HG02884 (cell line): ENCODE results near the gene FBN1.
A peak's percentile ranks its signal among the peaks of the same experiment; 100 is the strongest.

Experiments used
- ATAC-seq: cut with Tn5 transposase; IDR thresholded peaks from one replicate; pipeline ENCODE4 v1.9.1; 2021; ENCODE audit warnings: mild to moderate bottlenecking, moderate library complexity; ENCODE audit not compliant: unreplicated experiment

Gene FBN1

DNA sequence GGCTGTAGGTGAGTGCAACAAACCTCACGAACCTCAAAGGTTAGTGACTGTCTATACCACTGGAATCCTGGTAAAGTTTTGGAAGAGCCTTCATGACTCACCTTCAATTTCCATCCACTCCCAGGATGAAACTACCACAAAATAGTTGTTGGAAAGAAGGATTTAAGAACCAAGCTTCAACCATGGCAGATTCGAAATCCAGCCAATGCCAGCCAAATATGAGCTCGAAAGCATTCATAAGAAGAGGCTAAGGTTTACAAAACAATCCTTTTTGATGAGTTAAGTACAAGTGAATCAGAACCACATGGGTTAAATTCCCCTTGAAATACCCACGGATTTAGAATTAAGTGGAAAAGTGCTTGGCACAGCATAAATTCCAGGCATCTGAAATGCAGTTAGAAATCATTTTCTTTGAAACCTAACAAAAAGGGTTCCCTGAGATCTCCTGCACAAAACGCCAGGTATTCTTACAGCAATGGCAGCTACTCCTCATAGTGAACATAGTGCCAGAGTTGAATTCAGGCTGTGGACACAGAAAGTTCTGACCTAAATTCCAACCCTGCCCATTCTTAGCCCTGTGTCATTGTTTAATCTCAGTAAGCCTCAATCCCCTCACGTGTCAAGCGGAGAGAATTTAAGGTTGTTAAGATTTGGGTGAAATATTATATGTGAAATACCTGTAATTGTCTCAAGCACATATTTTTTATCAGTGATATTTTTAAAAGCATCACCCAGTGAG lies 89.2 kb downstream of the FBN1 start:
- ATAC-seq = no peak

DNA sequence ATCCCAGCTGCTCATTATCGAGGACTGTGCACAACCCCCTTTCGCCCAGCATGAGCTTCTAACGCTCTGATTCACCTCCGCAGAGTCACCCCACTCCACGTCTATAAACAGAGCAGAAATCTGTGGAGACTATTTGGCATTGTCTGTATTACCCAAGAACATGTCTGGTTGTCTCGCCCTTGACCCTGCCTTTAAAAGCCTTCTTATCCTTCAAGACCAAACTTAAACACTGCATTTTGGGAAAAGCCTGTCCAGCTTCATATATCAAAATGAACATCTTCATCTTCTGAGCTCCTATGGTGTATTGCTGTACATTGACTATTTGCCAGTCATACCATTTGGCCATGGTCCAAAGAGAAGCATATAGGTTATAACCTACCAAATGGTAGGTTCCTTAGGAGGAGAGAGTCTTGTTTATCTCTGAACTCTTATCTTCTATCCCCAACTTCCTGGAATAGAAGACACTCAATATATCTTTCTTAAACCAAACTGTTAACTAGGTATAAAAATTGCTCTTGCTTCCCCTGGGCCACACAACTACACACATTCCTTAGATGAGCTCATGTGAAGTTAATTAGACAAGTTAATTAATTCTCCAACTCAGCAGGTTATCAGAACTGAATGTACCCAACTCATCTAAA lies 90.1 kb downstream of the FBN1 start:
- ATAC-seq = no peak

DNA sequence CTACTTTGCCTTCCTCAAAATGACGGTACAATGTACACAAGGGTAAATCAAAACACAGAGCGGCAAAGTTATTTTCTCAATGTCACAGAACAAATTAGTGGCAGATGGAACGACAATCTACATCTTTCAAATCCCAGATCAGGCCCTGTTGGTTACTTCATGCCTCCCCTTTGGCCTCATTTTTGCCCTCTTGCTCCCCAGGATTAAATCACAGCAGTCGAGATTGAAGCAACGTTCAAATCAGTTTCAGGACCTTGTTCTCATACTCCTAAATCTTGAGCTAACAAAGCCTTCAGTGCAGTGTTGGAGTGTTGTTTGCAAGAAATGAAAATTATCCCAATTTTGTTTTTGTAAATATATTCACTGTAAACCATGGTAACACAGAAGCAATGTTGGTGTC lies 91.4 kb downstream of the FBN1 start:
- no peak for ATAC-seq

- no peak for ATAC-seq
These were observed 92.0 kb downstream of the FBN1 start for GRCh38 chr15:48553559-48553958.

- no peak for ATAC-seq
These were observed 94.5 kb downstream of the FBN1 start for GRCh38 chr15:48550822-48551525.

DNA sequence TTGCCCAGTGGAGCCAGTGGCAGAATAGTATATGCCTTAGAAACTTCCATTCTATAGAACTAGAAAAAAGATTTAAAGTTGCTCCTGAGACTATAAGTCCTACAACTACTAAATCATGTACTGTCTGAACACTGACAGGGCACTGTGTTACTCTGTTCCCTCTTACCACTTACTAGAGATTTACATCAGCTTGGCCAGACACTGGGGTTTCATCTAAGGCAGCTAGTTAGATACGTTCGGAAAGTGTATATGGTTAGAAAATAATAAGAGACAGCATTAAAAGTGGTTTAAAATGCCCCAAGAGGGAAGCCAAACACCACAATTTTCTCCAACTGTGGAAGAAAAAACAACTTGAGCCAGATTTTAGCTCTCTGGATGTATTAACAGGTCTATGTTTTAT lies 97.1 kb downstream of the FBN1 start:
- no peak for ATAC-seq

DNA sequence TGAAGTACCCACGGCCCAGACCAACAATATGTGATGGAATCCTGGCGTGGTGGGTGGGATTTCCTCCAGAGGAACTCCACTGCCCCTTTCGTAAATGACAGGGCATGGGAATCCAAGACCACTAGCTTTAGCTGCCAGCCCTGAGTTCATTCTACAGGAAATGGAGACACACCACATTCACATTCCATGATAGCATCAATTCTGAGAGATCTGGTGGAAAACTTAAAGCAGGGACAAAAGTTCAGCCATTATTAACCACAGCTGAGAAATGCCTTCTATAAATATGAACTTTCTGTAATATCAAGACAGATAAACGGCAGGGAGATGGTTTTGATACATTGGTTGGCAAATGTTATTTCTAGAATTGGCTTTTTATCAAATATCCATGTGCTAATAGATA lies 98.2 kb downstream of the FBN1 start:
- no peak for ATAC-seq

DNA sequence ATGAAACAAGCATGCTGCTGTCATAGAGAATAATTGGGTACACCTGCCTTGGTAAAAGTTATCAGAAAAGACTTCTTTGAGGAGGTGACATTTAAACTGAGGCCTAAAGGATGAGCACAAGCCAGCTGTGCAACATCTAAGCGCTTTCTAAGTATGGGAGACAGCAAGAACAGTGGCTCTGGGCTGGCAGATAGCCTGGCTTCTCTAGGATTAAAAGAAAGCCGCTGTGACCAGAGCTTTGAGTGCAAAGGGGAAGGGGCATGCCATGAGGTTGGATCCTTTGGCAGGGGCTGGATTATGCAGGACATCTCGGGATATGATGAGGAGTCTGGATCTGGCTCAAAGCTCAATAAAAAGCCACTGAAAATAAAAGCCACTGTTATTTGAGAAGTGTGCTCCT lies 99.2 kb downstream of the FBN1 start:
- ATAC-seq = no peak

GRCh38 chr15:48544778-48545177 lies 100.7 kb downstream of the FBN1 start:
- ATAC-seq = no peak

GRCh38 chr15:48541341-48542278 lies 103.9 kb downstream of the FBN1 start:
- peak; percentile 77 for ATAC-seq

DNA sequence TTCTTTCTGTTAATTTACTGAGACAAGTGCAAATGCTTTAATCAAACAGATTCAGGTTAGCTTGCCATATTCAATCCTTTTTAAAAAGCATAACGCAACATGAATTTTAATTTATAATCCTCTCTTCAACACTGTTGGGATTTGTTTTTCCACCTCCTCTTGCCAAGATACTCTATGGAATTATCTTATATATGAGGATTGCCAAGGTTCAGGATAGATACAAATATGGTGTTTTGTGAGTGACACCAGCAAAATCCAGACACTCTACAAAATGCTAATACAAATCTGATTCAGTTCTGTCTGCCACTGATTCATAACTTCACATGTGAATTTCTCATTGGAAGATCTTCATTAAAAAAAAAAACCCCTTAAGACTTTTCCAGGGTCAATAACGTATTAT lies 104.8 kb downstream of the FBN1 start:
- ATAC-seq = no peak

- no peak for ATAC-seq
These were observed 106.6 kb downstream of the FBN1 start for GRCh38 chr15:48538941-48539340.

DNA sequence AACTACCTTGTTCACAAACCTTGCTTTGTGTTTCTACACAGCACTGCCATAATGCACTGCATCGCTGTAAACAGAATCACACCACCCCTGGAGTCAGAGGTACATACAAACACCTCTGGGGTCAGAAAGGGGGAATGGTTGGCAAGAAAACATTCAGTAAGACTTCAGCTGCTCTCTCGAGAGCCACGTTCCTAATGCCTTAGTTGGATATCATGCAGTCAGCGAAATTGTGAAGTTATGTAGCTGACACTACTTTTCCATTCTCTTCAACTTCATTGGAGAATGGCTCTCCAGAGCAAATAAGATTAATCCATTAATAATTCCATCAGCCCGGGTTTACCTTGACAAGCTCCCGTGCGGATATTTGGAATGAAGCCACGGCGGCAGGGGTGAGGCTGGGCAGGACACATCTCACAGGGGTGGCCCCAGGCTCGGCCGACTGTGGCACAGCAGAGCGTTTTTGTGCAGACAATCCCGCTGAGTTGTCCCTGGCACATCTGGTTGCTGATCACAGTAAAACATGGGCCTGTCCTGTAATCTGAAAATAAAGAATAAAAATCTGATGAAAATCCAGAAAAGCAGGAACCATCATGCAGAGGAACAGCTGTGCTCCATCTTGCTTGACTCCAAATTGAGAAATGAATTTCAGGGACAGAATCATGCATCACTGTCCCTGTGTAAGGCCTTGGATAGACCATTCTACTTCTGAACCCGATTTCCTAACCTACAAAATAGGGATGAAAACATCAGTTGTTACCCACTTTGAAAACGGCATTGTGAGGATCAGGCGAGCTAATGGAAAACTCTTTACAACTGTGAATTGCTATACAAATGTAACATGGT lies 108.0 kb downstream of the FBN1 start:
- no peak for ATAC-seq

- no peak for ATAC-seq
These were observed 108.8 kb downstream of the FBN1 start for GRCh38 chr15:48536681-48537091.

GRCh38 chr15:48533982-48534381 lies 111.5 kb downstream of the FBN1 start:
- ATAC-seq = no peak

GRCh38 chr15:48532946-48533345 lies 112.6 kb downstream of the FBN1 start:
- ATAC-seq = no peak

- ATAC-seq = no peak
These were observed 115.0 kb downstream of the FBN1 start for GRCh38 chr15:48530528-48530927.

GRCh38 chr15:48528921-48529320 lies 116.6 kb downstream of the FBN1 start:
- no peak for ATAC-seq

GRCh38 chr15:48527517-48527916 lies 118.0 kb downstream of the FBN1 start:
- no peak for ATAC-seq

DNA sequence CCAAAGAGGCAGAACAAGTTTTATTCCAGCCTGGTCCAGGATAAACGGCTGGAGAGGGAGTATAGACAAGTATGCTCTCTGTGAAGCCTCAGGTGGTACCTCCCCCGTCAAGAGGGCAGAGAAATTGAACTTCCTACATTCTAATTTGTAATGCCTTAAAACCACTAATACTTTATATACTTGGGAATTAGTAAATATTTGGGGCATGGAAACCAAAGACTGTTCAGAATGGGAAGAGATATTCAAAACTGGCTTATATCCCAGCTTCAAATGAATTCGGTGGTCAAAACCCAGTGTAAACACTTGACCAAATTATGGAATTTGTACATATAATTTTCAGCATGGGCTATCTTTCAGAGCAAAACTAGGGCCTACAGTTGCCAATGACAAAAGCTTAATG lies 122.6 kb downstream of the FBN1 start:
- no peak for ATAC-seq
